IMR-90 (cell line): ENCODE results near the gene SRPK2. TPM values are rescaled to one million over a fixed set of nuclear protein-coding genes. Genes with fewer than 3 reads are reported as not detected.

Experiments used
- ATAC-seq: fragments of 200-7000 bp; cut with Tn5 transposase; 2 replicates; pipeline ENCODE4 v1.9.1; 2020; ENCODE audit warnings: low read depth, mild to moderate bottlenecking, moderate library complexity
- BruUV-seq: library from RNA; stranded (reverse); fragments of 400-500 nt; replicated peaks from 2 replicates; lab custom pipeline; 2021; lab: Mats Ljungman, UMichigan
- CTCF ChIA-PET: fragments of 300-600 bp; formaldehyde crosslinking; extraction: SDS; loops from one replicate; lab custom pipeline; 2021; ENCODE audit warnings: antibody characterized with exemption; lab: Yijun Ruan, JAX
- POLR2A ChIA-PET: fragments of 300-600 bp; sonication (Branson Sonifier 250); formaldehyde crosslinking; loops from one replicate; lab custom pipeline; 2022; ENCODE audit warnings: antibody characterized with exemption; ENCODE audit not compliant: unreplicated experiment; lab: Charles Lee
- DNase-seq: peaks from one replicate; pipeline ENCODE4 v3.0.0; 2013
- H2AFZ ChIP-seq: replicated peaks from 2 replicates; pipeline ENCODE3; 2013; ENCODE audit warnings: low read length, mild to moderate bottlenecking; ENCODE audit not compliant: poor library complexity
- H2AK5ac ChIP-seq: 2 replicates; pipeline ENCODE4 v1.6.1; 2013; ENCODE audit warnings: low read depth, low read length, inconsistent platforms
- H2AK9ac ChIP-seq: replicated peaks from 2 replicates; pipeline ENCODE3; 2013; ENCODE audit warnings: mild to moderate bottlenecking, low read depth, low read length, moderate library complexity; ENCODE audit not compliant: poor library complexity
- H2BK120ac ChIP-seq: 2 replicates; pipeline ENCODE4 v1.6.1; 2013; ENCODE audit warnings: low read depth, low read length, inconsistent platforms
- H2BK15ac ChIP-seq: 3 replicates; pipeline ENCODE4 v1.6.1; 2013; ENCODE audit warnings: low read depth, low read length, inconsistent platforms
- H2BK20ac ChIP-seq: 2 replicates; pipeline ENCODE4 v1.6.1; 2013; ENCODE audit warnings: low read depth, mild to moderate bottlenecking, inconsistent platforms, low read length, moderate library complexity
- H2BK5ac ChIP-seq: 2 replicates; pipeline ENCODE4 v1.6.1; 2013; ENCODE audit warnings: mild to moderate bottlenecking, low read depth, low read length, inconsistent platforms; ENCODE audit not compliant: poor library complexity, severe bottlenecking
- H3K14ac ChIP-seq: replicated peaks from 2 replicates; pipeline ENCODE4 v1.6.1; 2013; ENCODE audit warnings: low read depth, low read length, inconsistent platforms
- H3K18ac ChIP-seq: 2 replicates; pipeline ENCODE4 v1.6.1; 2013; ENCODE audit warnings: low read depth, low read length, control low read depth
- H3K23ac ChIP-seq: 2 replicates; pipeline ENCODE4 v1.6.1; 2013; ENCODE audit warnings: low read depth, low read length, inconsistent platforms
- H3K27ac ChIP-seq: 2 replicates; pipeline ENCODE4 v1.5.1; 2013; ENCODE audit warnings: mild to moderate bottlenecking, control low read depth, low read length; ENCODE audit not compliant: insufficient read depth
- H3K27me3 ChIP-seq: 2 replicates; pipeline ENCODE4 v1.6.1; 2013; ENCODE audit warnings: low read length; ENCODE audit not compliant: control insufficient read depth, insufficient read depth
- H3K36me3 ChIP-seq: 2 replicates; pipeline ENCODE4 v1.6.1; 2013; ENCODE audit warnings: low read length, mixed read lengths; ENCODE audit not compliant: control insufficient read depth, insufficient read depth
- H3K4ac ChIP-seq: 2 replicates; pipeline ENCODE4 v1.6.1; 2013; ENCODE audit warnings: low read depth, low read length, inconsistent platforms
- H3K4me1 ChIP-seq: 2 replicates; pipeline ENCODE4 v1.6.1; 2013; ENCODE audit warnings: low read length, mixed read lengths; ENCODE audit not compliant: control insufficient read depth, insufficient read depth
- H3K4me2 ChIP-seq: 2 replicates; pipeline ENCODE4 v1.6.1; 2013; ENCODE audit warnings: low read depth, mild to moderate bottlenecking, control low read depth, low read length, moderate library complexity
- H3K4me3 ChIP-seq: 2 replicates; pipeline ENCODE4 v1.5.1; 2013; ENCODE audit warnings: low read depth, mild to moderate bottlenecking, control low read depth, low read length, moderate library complexity; ENCODE audit not compliant: insufficient read depth
- H3K56ac ChIP-seq: 2 replicates; pipeline ENCODE4 v1.6.1; 2013; ENCODE audit warnings: low read length, inconsistent platforms; ENCODE audit not compliant: insufficient read depth; ENCODE audit errors: extremely low read depth
- H3K79me1 ChIP-seq, 2 experiments: 2 replicates each; pipeline ENCODE4 v1.6.1; 2013; ENCODE audit warnings: low read length in 2 of 2, inconsistent platforms in 1 of 2, low read depth in 1 of 2
- H3K9ac ChIP-seq: 2 replicates; pipeline ENCODE4 v1.6.1; 2013; ENCODE audit warnings: low read depth, low read length, control low read depth
- H3K9me1 ChIP-seq: 2 replicates; pipeline ENCODE4 v1.6.1; 2013; ENCODE audit warnings: low read length, inconsistent platforms; ENCODE audit not compliant: insufficient read depth
- H3K9me3 ChIP-seq: 2 replicates; pipeline ENCODE4 v1.6.1; 2013; ENCODE audit warnings: low read length; ENCODE audit not compliant: control insufficient read depth, insufficient read depth
- H4K20me1 ChIP-seq: 2 replicates; pipeline ENCODE4 v1.6.1; 2013; ENCODE audit warnings: low read length, inconsistent platforms; ENCODE audit not compliant: insufficient read depth
- H4K5ac ChIP-seq: 2 replicates; pipeline ENCODE4 v1.6.1; 2013; ENCODE audit warnings: mild to moderate bottlenecking, low read depth, low read length, control low read depth
- H4K8ac ChIP-seq, 2 experiments: 2 replicates each; pipeline ENCODE4 v1.6.1; 2013; ENCODE audit warnings: low read depth in 2 of 2, low read length in 2 of 2, control low read depth in 1 of 2, inconsistent platforms in 1 of 2
- H4K91ac ChIP-seq: 2 replicates; pipeline ENCODE4 v1.6.1; 2013; ENCODE audit warnings: low read depth, low read length, inconsistent platforms; ENCODE audit not compliant: insufficient read depth
- BHLHE40 ChIP-seq: fragments of 150-350 bp; IDR thresholded peaks from 2 replicates; pipeline ENCODE4 v1.6.1; 2016; ENCODE audit warnings: mild to moderate bottlenecking, low read depth, low read length
- CEBPB ChIP-seq: IDR thresholded peaks from 2 replicates; pipeline ENCODE4 v1.6.1; 2012; ENCODE audit warnings: low read depth, low read length, improper control_type of control experiment
- CHD1 ChIP-seq: IDR thresholded peaks from 2 replicates; pipeline ENCODE4 v1.6.1; 2012; ENCODE audit warnings: low read depth, low read length, improper control_type of control experiment
- FOS ChIP-seq: fragments of 150-350 bp; IDR thresholded peaks from 2 replicates; pipeline ENCODE4 v1.6.1; 2016; ENCODE audit warnings: low read depth, low read length
- MAFK ChIP-seq: IDR thresholded peaks from 2 replicates; pipeline ENCODE4 v1.6.1; 2012; ENCODE audit warnings: low read depth, low read length, improper control_type of control experiment
- NFE2L2 ChIP-seq: fragments of 150-350 bp; IDR thresholded peaks from 2 replicates; pipeline ENCODE4 v1.6.1; 2016; ENCODE audit warnings: low read depth, mild to moderate bottlenecking, low read length
- POLR2A ChIP-seq: IDR thresholded peaks from 2 replicates; pipeline ENCODE4 v1.6.1; 2012; ENCODE audit warnings: mild to moderate bottlenecking, low read depth, low read length
- RAD21 ChIP-seq: IDR thresholded peaks from 2 replicates; pipeline ENCODE4 v1.6.1; 2012; ENCODE audit warnings: low read length, improper control_type of control experiment
- RCOR1 ChIP-seq: IDR thresholded peaks from 2 replicates; pipeline ENCODE4 v1.6.1; 2012; ENCODE audit warnings: mild to moderate bottlenecking, low read length, improper control_type of control experiment; ENCODE audit not compliant: insufficient replicate concordance
- RFX5 ChIP-seq: IDR thresholded peaks from 2 replicates; pipeline ENCODE4 v1.8.0; 2012; ENCODE audit warnings: low read depth, mild to moderate bottlenecking, low read length, moderate library complexity
- SMC3 ChIP-seq: fragments of 150-350 bp; IDR thresholded peaks from 2 replicates; pipeline ENCODE4 v1.6.1; 2016; ENCODE audit warnings: low read depth, mild to moderate bottlenecking, antibody characterized with exemption, low read length, moderate library complexity
- WGBS, 2 experiments: methylation state at CpG; one replicate each; pipeline versions ENCODE4 v1.1.5 to v1.1.7; 2013; ENCODE audit warnings: missing lambda C conversion rate in 2 of 2; ENCODE audit not compliant: insufficient read length in 1 of 2; ENCODE audit errors: extremely low coverage in 2 of 2; 5-methylcytosine and 5-hydroxymethylcytosine counted together
- dilution Hi-C: fragments of 300-500 bp; cut with HindIII; formaldehyde crosslinking; loops from one replicate; pipeline ENCODE4 v1.14.3; 2018; ENCODE audit warnings: low sequenced_read_pairs; ENCODE audit not compliant: unreplicated experiment
- in situ Hi-C: fragments of 300-500 bp; cut with MboI; formaldehyde crosslinking; loops from 3 replicates; pipeline ENCODE4 v1.14.3; 2019; ENCODE audit warnings: low sequenced_read_pairs, inconsistent platforms, mixed read lengths
- intact Hi-C: fragments of 100-400 bp; cut with micrococcal nuclease; formaldehyde crosslinking; loops from 2 replicates; pipeline ENCODE4 v1.10.0; 2022
- polyA plus RNA-seq, 3 experiments: library from polyadenylated mRNA; depleted of rRNA; stranded (reverse); fragments of >200 nt; gene quantifications; 2 replicates each; pipeline ENCODE4 v1.2.3, GENCODE V29; 2012; ENCODE audit warnings: low replicate concordance in 1 of 3
- total RNA-seq: library from RNA; depleted of rRNA; stranded (reverse); fragments of >200 nt; gene quantifications from 2 replicates; pipeline ENCODE4 v1.2.3, GENCODE V29; 2012
- TF ChIP-seq, protein P1 (sequence below): fragments of 150-350 bp; IDR thresholded peaks from 2 replicates; pipeline ENCODE4 v1.6.1; 2016; ENCODE audit warnings: low read depth, mild to moderate bottlenecking, low read length, moderate library complexity, borderline replicate concordance
- TF ChIP-seq, protein P2 (sequence below): conservative IDR thresholded peaks from 2 replicates; pipeline ENCODE4 v1.5.1; 2012; ENCODE audit warnings: mild to moderate bottlenecking, low read depth, low read length, improper control_type of control experiment
- TF ChIP-seq, protein P3 (sequence below): fragments of 150-350 bp; IDR thresholded peaks from 2 replicates; pipeline ENCODE4 v1.6.1; 2017; ENCODE audit warnings: mild to moderate bottlenecking, antibody characterized with exemption, low read length, low read depth

Gene SRPK2
- total and polyA plus RNA-seq, 2 of the 4 experiments (the other 2 are of a cell fraction) = 13.2 to 33.0 TPM

DNA sequence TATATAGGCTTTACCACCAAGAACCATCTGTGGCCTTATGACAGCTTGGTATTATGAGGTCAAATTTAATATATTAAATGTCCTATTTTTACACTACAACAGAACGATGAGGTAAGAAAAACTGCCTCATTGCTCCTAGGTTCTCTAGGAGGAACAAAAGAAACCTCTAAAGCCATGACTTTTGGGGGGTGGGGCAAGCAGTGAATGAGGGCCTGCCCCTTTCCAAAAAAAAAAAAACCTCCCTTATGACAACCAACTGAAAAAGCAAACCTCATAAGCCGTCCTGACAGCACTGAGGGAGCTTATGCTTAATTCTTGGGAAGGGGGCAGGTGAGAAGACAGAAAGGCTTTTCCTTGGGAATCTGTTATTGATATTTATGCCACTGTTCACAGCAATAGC lies 258.1 kb downstream of the SRPK2 start:
- H4K20me1 ChIP-seq = peaks cover 17% of the 10 kb centered on the region; the same call in 1 of the 2 replicates
- ChIA-PET POLR2A (no interaction called here), CTCF (no interaction called here)
- H3K18ac ChIP-seq = no peak overlapping the region
- in situ Hi-C loops = loop anchor here (25.0 kb wide), 1 partner anchor 207 kb away; no protein-coding TSS in a partner anchor
- no peak overlapping the region for H2BK20ac ChIP-seq
- no CpG with 5 or more reads among the region's 2 CpGs for WGBS, 2 experiments
- no peak overlapping the region for H3K4me2 ChIP-seq
- no peak overlapping the region for H2AK5ac ChIP-seq
- H3K36me3 ChIP-seq = peaks cover 19% of the 10 kb centered on the region
- no peak overlapping the region for H4K91ac ChIP-seq
- H2BK15ac ChIP-seq = no peak overlapping the region
- dilution Hi-C loops = no loop called here
- no TSS peak for BruUV-seq
- 0 out of 2 replicates have a peak, but pooled peaks cover 1% of the 10 kb centered on the region for H3K4me1 ChIP-seq
- no peak overlapping the region for H2BK5ac ChIP-seq
- no peak overlapping the region for H3K27ac ChIP-seq
- no peak overlapping the region for H3K4ac ChIP-seq
- H3K9me1 ChIP-seq = peaks cover 8% of the 10 kb centered on the region; the same call in 1 of the 2 replicates
- H2BK120ac ChIP-seq = no peak overlapping the region
- no peaks in the 10 kb centered on the region for H3K9me3 ChIP-seq
- H3K79me1 ChIP-seq = peaks cover 25 to 62% of the 10 kb centered on the region in 2 experiments
- no peak overlapping the region for H4K8ac ChIP-seq
- DNase-seq = no peak
- no peak for ATAC-seq
- intact Hi-C loops = no loop called here
- TF ChIP-seq RAD21 (no peak), BHLHE40 (no peak), MAFK (no peak), SMC3 (no peak), CHD1 (no peak), POLR2A (no peak), FOS (no peak), CEBPB (no peak), RCOR1 (no peak), NFE2L2 (no peak), RFX5 (no peak)
- TF ChIP-seq, protein P1, sequence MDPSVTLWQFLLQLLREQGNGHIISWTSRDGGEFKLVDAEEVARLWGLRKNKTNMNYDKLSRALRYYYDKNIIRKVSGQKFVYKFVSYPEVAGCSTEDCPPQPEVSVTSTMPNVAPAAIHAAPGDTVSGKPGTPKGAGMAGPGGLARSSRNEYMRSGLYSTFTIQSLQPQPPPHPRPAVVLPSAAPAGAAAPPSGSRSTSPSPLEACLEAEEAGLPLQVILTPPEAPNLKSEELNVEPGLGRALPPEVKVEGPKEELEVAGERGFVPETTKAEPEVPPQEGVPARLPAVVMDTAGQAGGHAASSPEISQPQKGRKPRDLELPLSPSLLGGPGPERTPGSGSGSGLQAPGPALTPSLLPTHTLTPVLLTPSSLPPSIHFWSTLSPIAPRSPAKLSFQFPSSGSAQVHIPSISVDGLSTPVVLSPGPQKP = no peak
- TF ChIP-seq, protein P2, sequence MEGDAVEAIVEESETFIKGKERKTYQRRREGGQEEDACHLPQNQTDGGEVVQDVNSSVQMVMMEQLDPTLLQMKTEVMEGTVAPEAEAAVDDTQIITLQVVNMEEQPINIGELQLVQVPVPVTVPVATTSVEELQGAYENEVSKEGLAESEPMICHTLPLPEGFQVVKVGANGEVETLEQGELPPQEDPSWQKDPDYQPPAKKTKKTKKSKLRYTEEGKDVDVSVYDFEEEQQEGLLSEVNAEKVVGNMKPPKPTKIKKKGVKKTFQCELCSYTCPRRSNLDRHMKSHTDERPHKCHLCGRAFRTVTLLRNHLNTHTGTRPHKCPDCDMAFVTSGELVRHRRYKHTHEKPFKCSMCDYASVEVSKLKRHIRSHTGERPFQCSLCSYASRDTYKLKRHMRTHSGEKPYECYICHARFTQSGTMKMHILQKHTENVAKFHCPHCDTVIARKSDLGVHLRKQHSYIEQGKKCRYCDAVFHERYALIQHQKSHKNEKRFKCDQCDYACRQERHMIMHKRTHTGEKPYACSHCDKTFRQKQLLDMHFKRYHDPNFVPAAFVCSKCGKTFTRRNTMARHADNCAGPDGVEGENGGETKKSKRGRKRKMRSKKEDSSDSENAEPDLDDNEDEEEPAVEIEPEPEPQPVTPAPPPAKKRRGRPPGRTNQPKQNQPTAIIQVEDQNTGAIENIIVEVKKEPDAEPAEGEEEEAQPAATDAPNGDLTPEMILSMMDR = no peak
- TF ChIP-seq, protein P3, sequence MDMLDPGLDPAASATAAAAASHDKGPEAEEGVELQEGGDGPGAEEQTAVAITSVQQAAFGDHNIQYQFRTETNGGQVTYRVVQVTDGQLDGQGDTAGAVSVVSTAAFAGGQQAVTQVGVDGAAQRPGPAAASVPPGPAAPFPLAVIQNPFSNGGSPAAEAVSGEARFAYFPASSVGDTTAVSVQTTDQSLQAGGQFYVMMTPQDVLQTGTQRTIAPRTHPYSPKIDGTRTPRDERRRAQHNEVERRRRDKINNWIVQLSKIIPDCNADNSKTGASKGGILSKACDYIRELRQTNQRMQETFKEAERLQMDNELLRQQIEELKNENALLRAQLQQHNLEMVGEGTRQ = no peak
- no peak overlapping the region for H3K23ac ChIP-seq
- H2AK9ac ChIP-seq = no peak overlapping the region
- H3K14ac ChIP-seq = no peak overlapping the region
- H4K5ac ChIP-seq = no peak overlapping the region
- H3K4me3 ChIP-seq = no peak overlapping the region
- no peak overlapping the region for H3K56ac ChIP-seq
- no peaks in the 10 kb centered on the region for H3K27me3 ChIP-seq
- H3K9ac ChIP-seq = no peak overlapping the region
- no peak overlapping the region for H2AFZ ChIP-seq
